NCI-H1105 treated with DMSO at 0.1 percent for 48 hours (cell line): ENCODE results near the gene WDR45B.
"Not testable (repeated sequence)": the region's sequence is repeated elsewhere in the genome, so short reads cannot be mapped to it uniquely, and the experiment has no call there.

Source experiments
- DNase-seq: peaks from one replicate; lab custom pipeline; 2025; lab: John Stamatoyannopoulos, UW

Gene WDR45B

GRCh38 chr17:82582709-82583108, 65.5 kb downstream of the WDR45B start:
- no peak for DNase-seq

- DNase-seq, result no peak
Observed at GRCh38 chr17:82582213-82582612, 66.0 kb downstream of the WDR45B start.

- not testable (repeated sequence) for DNase-seq
Observed at GRCh38 chr17:82579969-82580368, 68.3 kb downstream of the WDR45B start.

- DNase-seq, result no peak
Observed at GRCh38 chr17:82577300-82577699, 70.9 kb downstream of the WDR45B start.

- DNase-seq, result not testable (repeated sequence)
Observed at GRCh38 chr17:82575581-82576221, 72.5 kb downstream of the WDR45B start.

- DNase-seq, result no peak
Observed at GRCh38 chr17:82574041-82574440, 74.2 kb downstream of the WDR45B start.

- DNase-seq, result no peak
Observed at GRCh38 chr17:82571855-82572254, 76.4 kb downstream of the WDR45B start.

- no peak for DNase-seq
Observed at GRCh38 chr17:82570277-82570676, 78.0 kb downstream of the WDR45B start.

GRCh38 chr17:82569621-82570020, 78.6 kb downstream of the WDR45B start:
- DNase-seq, result no peak

- no peak for DNase-seq
Observed at GRCh38 chr17:82568997-82569393, 79.2 kb downstream of the WDR45B start.

- DNase-seq, result no peak
Observed at GRCh38 chr17:82567286-82567685, 81.0 kb downstream of the WDR45B start.

- DNase-seq, result no peak
Observed at GRCh38 chr17:82566129-82566960, 81.9 kb downstream of the WDR45B start.

- DNase-seq, result no peak
Observed at GRCh38 chr17:82565551-82565950, 82.7 kb downstream of the WDR45B start.
